DOHH2 (cell line): ENCODE data around the gene CORO6.

ENCODE experiments used
- H3F3A ChIP-seq: fragments of 200-600 bp; sonication (generic), shearing (Covaris generic); 2 replicates; pipeline ENCODE4 v1.6.0; 2016; ENCODE audit warnings: antibody characterized with exemption, mild to moderate bottlenecking; ENCODE audit not compliant: control insufficient read depth, insufficient read depth
- H3K27ac ChIP-seq: fragments of 200-600 bp; sonication (generic); 2 replicates; pipeline ENCODE4 v1.5.1; 2014; ENCODE audit warnings: low read depth, mild to moderate bottlenecking, low read length, moderate library complexity
- H3K27me3 ChIP-seq: fragments of 200-600 bp; sonication (generic); 2 replicates; pipeline ENCODE4 v1.6.1; 2014; ENCODE audit warnings: mild to moderate bottlenecking, low read length, mixed read lengths; ENCODE audit not compliant: control insufficient read depth
- H3K36me3 ChIP-seq: fragments of 200-600 bp; sonication (generic); 2 replicates; pipeline ENCODE4 v1.6.1; 2014; ENCODE audit warnings: mild to moderate bottlenecking, low read length, moderate library complexity, mixed read lengths; ENCODE audit not compliant: control insufficient read depth
- H3K4me1 ChIP-seq: fragments of 200-600 bp; sonication (generic); 2 replicates; pipeline ENCODE4 v1.6.1; 2014; ENCODE audit warnings: mild to moderate bottlenecking, low read length, mixed read lengths; ENCODE audit not compliant: control insufficient read depth
- H3K4me2 ChIP-seq: fragments of 200-600 bp; sonication (generic); 2 replicates; pipeline ENCODE4 v1.6.0; 2014; ENCODE audit warnings: mild to moderate bottlenecking, low read length, moderate library complexity
- H3K4me3 ChIP-seq: fragments of 200-600 bp; sonication (generic); 2 replicates; pipeline ENCODE4 v1.5.1; 2014; ENCODE audit warnings: mild to moderate bottlenecking, low read length, mixed read lengths
- H3K79me2 ChIP-seq: fragments of 200-600 bp; sonication (generic); 2 replicates; pipeline ENCODE4 v1.6.1; 2014; ENCODE audit warnings: mild to moderate bottlenecking, low read length, mixed read lengths; ENCODE audit not compliant: control insufficient read depth
- H3K9me2 ChIP-seq: fragments of 200-600 bp; sonication (generic); replicated peaks from 2 replicates; pipeline ENCODE4 v1.6.1; 2014; ENCODE audit warnings: mild to moderate bottlenecking, low read length, mixed read lengths; ENCODE audit not compliant: control insufficient read depth
- H3K9me3 ChIP-seq: fragments of 200-600 bp; sonication (generic); 2 replicates; pipeline ENCODE4 v1.6.1; 2014; ENCODE audit warnings: antibody characterized with exemption, low read length, mixed read lengths; ENCODE audit not compliant: control insufficient read depth, insufficient read depth
- H4K20me1 ChIP-seq: fragments of 200-600 bp; sonication (generic); 2 replicates; pipeline ENCODE4 v1.6.0; 2014; ENCODE audit warnings: low read depth, mild to moderate bottlenecking, antibody characterized with exemption, low read length, moderate library complexity; ENCODE audit not compliant: control insufficient read depth, insufficient read depth
- CTCF ChIP-seq: fragments of 200-600 bp; sonication (generic); IDR thresholded peaks from one replicate; pipeline ENCODE4 v1.5.1; 2014; ENCODE audit warnings: antibody characterized with exemption, mild to moderate bottlenecking, low read depth, low read length; ENCODE audit not compliant: poor library complexity, severe bottlenecking
- EZH2phosphoT487 ChIP-seq: fragments of 200-600 bp; sonication (generic); IDR thresholded peaks from 2 replicates; pipeline ENCODE4 v1.6.1; 2017; ENCODE audit warnings: borderline replicate concordance, mild to moderate bottlenecking, antibody characterized with exemption, low read length, moderate library complexity, mixed read lengths

CORO6 gene

GRCh38 chr17:29628644-29629043 lies 5.9 kb upstream of the CORO6 start:
- Histone ChIP-seq H3K4me2 (no peak overlapping the region), H4K20me1 (no peaks in the 10 kb centered on the region)
- TF ChIP-seq EZH2phosphoT487: no peak
- no peak for TF ChIP-seq CTCF

GRCh38 chr17:29627951-29628350 lies 5.2 kb upstream of the CORO6 start:
- Histone ChIP-seq H3F3A (peaks cover 6% of the 10 kb centered on the region), H3K27ac (no peak overlapping the region), H3K9me3 (no peaks in the 10 kb centered on the region), H3K36me3 (peaks cover 21% of the 10 kb centered on the region), H3K4me1 (peaks cover 9% of the 10 kb centered on the region), H3K4me2 (no peak overlapping the region), H3K27me3 (no peaks in the 10 kb centered on the region), H4K20me1 (no peaks in the 10 kb centered on the region), H3K9me2 (no peaks in the 10 kb centered on the region), H3K4me3 (no peak overlapping the region), H3K79me2 (no peaks in the 10 kb centered on the region)
- TF ChIP-seq CTCF (no peak), EZH2phosphoT487 (no peak)

More at GRCh38 chr17:29628644-29629043, 5.9 kb upstream of the CORO6 start:
- peaks cover 2% of the 10 kb centered on the region for H3K4me1 ChIP-seq
- peaks cover 26% of the 10 kb centered on the region for H3K36me3 ChIP-seq
- no peaks in the 10 kb centered on the region for H3K9me3 ChIP-seq
- peaks cover 4% of the 10 kb centered on the region; the same call in 1 of the 2 replicates for H3F3A ChIP-seq
- H3K4me3 ChIP-seq: no peak overlapping the region
- no peaks in the 10 kb centered on the region for H3K9me2 ChIP-seq
- H3K27me3 ChIP-seq: no peaks in the 10 kb centered on the region
- H3K79me2 ChIP-seq: no peaks in the 10 kb centered on the region
- H3K27ac ChIP-seq: no peak overlapping the region

- H3K4me2 ChIP-seq: no peak overlapping the region
- no peaks in the 10 kb centered on the region for H3K79me2 ChIP-seq
- no peak overlapping the region for H3K27ac ChIP-seq
- H4K20me1 ChIP-seq: no peaks in the 10 kb centered on the region
- no peak overlapping the region for H3K4me3 ChIP-seq
- no peaks in the 10 kb centered on the region for H3K9me2 ChIP-seq
- no peaks in the 10 kb centered on the region; the same call in 1 of the 2 replicates for H3K27me3 ChIP-seq
- TF ChIP-seq CTCF: no peak
- TF ChIP-seq EZH2phosphoT487: no peak
- no peaks in the 10 kb centered on the region for H3K9me3 ChIP-seq
- peaks cover 6% of the 10 kb centered on the region for H3F3A ChIP-seq
- H3K36me3 ChIP-seq: peaks cover 4% of the 10 kb centered on the region; the same call in 1 of the 2 replicates
- peaks cover 22% of the 10 kb centered on the region for H3K4me1 ChIP-seq
These were observed 2.5 kb upstream of the CORO6 start for GRCh38 chr17:29625037-29625750.
